Measurements from ENCODE around the gene PRM2.

GRCh38 chr16:11316331-11317015, 40.2 kb upstream of the PRM2 start:
- no peak for TF ChIP-seq CTCF (IDR thresholded peaks at IDR 0.05; ENCODE audit: low read depth, low read length, poor library complexity, severe bottlenecking)
- TF ChIP-seq EZH2phosphoT487 (IDR thresholded peaks at IDR 0.05; ENCODE audit: borderline replicate concordance, low read length) = no peak
